A549 (cell line): ENCODE data around the gene ANGPTL3.
A peak's percentile ranks its signal among the peaks of the same experiment; 100 is the strongest.

Source experiments
- BHLHE40 ChIP-seq: IDR thresholded peaks from 2 replicates; pipeline ENCODE4 v1.6.1; 2012; ENCODE audit warnings: low read depth, low read length, inconsistent platforms
- MAFK ChIP-seq: fragments of 450-650 bp; IDR thresholded peaks from 2 replicates; pipeline ENCODE4 v1.6.1; 2014; ENCODE audit not compliant: partially characterized antibody
- POLR2A ChIP-seq: IDR thresholded peaks from 2 replicates; pipeline ENCODE4 v1.6.1; 2012; ENCODE audit warnings: mild to moderate bottlenecking, low read length
- RAD21 ChIP-seq, 2 experiments: fragments of >200 bp in 1 of 2; sonication (Bioruptor Twin) in 1 of 2; formaldehyde crosslinking in 1 of 2; IDR thresholded peaks in 1 of 2; conservative IDR thresholded peaks in 1 of 2; 2 replicates in 1 of 2; 3 replicates in 1 of 2; pipeline ENCODE4 v1.6.1; 2012 to 2018; ENCODE audit warnings: inconsistent platforms in 1 of 2
- TF ChIP-seq, protein P1 (sequence below): IDR thresholded peaks from 2 replicates; pipeline ENCODE4 v1.6.1; 2012
- TF ChIP-seq, protein P2 (sequence below): fragments of >200 bp; sonication (Bioruptor Twin); formaldehyde crosslinking; IDR thresholded peaks from 3 replicates; pipeline ENCODE4 v1.5.1; 2016
- TF ChIP-seq, protein P3 (sequence below): fragments of 250-450 bp; sonication (Bioruptor Pico); IDR thresholded peaks from 2 replicates; pipeline ENCODE4 v1.5.0; 2021; ENCODE audit warnings: mild to moderate bottlenecking, moderate library complexity, borderline replicate concordance
- TF ChIP-seq, protein P4 (sequence below): fragments of 200-600 bp; sonication (generic); IDR thresholded peaks from 2 replicates; pipeline ENCODE4 v1.6.1; 2016; ENCODE audit warnings: antibody characterized with exemption, mild to moderate bottlenecking, moderate library complexity

DNA sequence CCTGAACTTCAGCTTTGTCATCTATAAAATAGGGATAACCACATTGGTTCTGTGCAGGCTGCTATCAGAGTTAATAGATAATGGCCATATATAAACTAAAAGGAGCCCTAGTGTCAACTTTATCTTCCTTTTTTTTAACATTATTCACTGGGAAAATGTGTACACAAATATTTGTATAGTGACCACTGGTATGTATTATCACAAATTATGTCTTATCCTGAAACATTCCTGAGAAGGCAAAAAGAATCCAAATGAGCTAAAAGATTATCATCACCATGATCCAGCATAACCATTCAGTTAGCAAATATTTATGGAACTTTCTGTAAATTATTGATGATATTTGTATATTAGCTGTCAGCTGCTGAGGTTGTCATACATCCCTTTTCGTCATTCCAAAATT lies 16.6 kb downstream of the ANGPTL3 start:
- TF ChIP-seq, protein P1, sequence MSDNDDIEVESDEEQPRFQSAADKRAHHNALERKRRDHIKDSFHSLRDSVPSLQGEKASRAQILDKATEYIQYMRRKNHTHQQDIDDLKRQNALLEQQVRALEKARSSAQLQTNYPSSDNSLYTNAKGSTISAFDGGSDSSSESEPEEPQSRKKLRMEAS: 0 out of 2 replicates have a peak, but pooled peaks have one; percentile 29
- TF ChIP-seq, protein P2, sequence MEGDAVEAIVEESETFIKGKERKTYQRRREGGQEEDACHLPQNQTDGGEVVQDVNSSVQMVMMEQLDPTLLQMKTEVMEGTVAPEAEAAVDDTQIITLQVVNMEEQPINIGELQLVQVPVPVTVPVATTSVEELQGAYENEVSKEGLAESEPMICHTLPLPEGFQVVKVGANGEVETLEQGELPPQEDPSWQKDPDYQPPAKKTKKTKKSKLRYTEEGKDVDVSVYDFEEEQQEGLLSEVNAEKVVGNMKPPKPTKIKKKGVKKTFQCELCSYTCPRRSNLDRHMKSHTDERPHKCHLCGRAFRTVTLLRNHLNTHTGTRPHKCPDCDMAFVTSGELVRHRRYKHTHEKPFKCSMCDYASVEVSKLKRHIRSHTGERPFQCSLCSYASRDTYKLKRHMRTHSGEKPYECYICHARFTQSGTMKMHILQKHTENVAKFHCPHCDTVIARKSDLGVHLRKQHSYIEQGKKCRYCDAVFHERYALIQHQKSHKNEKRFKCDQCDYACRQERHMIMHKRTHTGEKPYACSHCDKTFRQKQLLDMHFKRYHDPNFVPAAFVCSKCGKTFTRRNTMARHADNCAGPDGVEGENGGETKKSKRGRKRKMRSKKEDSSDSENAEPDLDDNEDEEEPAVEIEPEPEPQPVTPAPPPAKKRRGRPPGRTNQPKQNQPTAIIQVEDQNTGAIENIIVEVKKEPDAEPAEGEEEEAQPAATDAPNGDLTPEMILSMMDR: no peak
- peak; percentile 2 for TF ChIP-seq MAFK
- TF ChIP-seq POLR2A: no peak
- TF ChIP-seq BHLHE40: no peak
- TF ChIP-seq, protein P3, sequence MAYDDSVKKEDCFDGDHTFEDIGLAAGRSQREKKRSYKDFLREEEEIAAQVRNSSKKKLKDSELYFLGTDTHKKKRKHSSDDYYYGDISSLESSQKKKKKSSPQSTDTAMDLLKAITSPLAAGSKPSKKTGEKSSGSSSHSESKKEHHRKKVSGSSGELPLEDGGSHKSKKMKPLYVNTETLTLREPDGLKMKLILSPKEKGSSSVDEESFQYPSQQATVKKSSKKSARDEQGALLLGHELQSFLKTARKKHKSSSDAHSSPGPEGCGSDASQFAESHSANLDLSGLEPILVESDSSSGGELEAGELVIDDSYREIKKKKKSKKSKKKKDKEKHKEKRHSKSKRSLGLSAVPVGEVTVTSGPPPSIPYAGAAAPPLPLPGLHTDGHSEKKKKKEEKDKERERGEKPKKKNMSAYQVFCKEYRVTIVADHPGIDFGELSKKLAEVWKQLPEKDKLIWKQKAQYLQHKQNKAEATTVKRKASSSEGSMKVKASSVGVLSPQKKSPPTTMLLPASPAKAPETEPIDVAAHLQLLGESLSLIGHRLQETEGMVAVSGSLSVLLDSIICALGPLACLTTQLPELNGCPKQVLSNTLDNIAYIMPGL (CRISPR knock-in tag): no peak
- TF ChIP-seq, protein P4, sequence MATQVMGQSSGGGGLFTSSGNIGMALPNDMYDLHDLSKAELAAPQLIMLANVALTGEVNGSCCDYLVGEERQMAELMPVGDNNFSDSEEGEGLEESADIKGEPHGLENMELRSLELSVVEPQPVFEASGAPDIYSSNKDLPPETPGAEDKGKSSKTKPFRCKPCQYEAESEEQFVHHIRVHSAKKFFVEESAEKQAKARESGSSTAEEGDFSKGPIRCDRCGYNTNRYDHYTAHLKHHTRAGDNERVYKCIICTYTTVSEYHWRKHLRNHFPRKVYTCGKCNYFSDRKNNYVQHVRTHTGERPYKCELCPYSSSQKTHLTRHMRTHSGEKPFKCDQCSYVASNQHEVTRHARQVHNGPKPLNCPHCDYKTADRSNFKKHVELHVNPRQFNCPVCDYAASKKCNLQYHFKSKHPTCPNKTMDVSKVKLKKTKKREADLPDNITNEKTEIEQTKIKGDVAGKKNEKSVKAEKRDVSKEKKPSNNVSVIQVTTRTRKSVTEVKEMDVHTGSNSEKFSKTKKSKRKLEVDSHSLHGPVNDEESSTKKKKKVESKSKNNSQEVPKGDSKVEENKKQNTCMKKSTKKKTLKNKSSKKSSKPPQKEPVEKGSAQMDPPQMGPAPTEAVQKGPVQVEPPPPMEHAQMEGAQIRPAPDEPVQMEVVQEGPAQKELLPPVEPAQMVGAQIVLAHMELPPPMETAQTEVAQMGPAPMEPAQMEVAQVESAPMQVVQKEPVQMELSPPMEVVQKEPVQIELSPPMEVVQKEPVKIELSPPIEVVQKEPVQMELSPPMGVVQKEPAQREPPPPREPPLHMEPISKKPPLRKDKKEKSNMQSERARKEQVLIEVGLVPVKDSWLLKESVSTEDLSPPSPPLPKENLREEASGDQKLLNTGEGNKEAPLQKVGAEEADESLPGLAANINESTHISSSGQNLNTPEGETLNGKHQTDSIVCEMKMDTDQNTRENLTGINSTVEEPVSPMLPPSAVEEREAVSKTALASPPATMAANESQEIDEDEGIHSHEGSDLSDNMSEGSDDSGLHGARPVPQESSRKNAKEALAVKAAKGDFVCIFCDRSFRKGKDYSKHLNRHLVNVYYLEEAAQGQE: no peak
- no peak for TF ChIP-seq RAD21 (conservative IDR thresholded peaks at IDR 0.05 in 1 of 2, IDR thresholded peaks at IDR 0.05 in 1 of 2)
